Ascending aorta (tissue), 2 donors: ENCODE results near the gene SDHA. TPM values are rescaled to one million over a fixed set of nuclear protein-coding genes. Genes with fewer than 3 reads are reported as not detected.

Experiments
- DNase-seq, 2 donors: peaks; one replicate each; pipeline ENCODE4 v3.0.0-alpha.2; 2019; ENCODE audit warnings: low spot score in 2 of 2
- H3K27ac ChIP-seq, 2 donors: fragments of 200-600 bp; sonication (generic); one replicate each; pipeline ENCODE4 v1.5.1; 2016 to 2017; ENCODE audit warnings: mild to moderate bottlenecking in 1 of 2
- H3K27me3 ChIP-seq: fragments of 200-600 bp; sonication (generic); one replicate; pipeline ENCODE4 v1.5.1; 2017
- H3K36me3 ChIP-seq, 2 donors: fragments of 200-600 bp; sonication (generic); one replicate each; pipeline ENCODE4 v1.5.1; 2016
- H3K4me1 ChIP-seq, 2 donors: fragments of 200-600 bp; sonication (generic); one replicate each; pipeline ENCODE4 v1.5.1; 2016 to 2017; ENCODE audit warnings: mild to moderate bottlenecking in 1 of 2
- H3K4me3 ChIP-seq, 2 donors: fragments of 200-600 bp; sonication (generic); one replicate each; pipeline ENCODE4 v1.5.1; 2016 to 2017; ENCODE audit warnings: mild to moderate bottlenecking in 1 of 2
- H3K9me3 ChIP-seq, 2 donors: fragments of 200-600 bp; sonication (generic); one replicate each; pipeline ENCODE4 v1.5.1; 2016
- intact Hi-C: fragments of 100-400 bp; cut with DNase I; formaldehyde crosslinking; loops from one replicate; pipeline ENCODE4 v1.15.1; 2023
- total RNA-seq: library from RNA; depleted of rRNA; stranded (reverse); fragments of >200 nt; gene quantifications from one replicate; pipeline ENCODE4 v1.1.0, GENCODE V29; 2016
- TF ChIP-seq, protein P1 (sequence below), 3 experiments: fragments of 200-600 bp in 2 of 3; fragments of 450-650 bp in 1 of 3; sonication (generic) in 2 of 3; IDR thresholded peaks; one replicate each; pipeline ENCODE4 v1.5.1; 2016 to 2019; ENCODE audit warnings: antibody characterized with exemption in 3 of 3, mild to moderate bottlenecking in 1 of 3, moderate library complexity in 1 of 3

The SDHA gene
- total RNA-seq, 1 donor from 2014 or later, result 41.1 TPM

DNA sequence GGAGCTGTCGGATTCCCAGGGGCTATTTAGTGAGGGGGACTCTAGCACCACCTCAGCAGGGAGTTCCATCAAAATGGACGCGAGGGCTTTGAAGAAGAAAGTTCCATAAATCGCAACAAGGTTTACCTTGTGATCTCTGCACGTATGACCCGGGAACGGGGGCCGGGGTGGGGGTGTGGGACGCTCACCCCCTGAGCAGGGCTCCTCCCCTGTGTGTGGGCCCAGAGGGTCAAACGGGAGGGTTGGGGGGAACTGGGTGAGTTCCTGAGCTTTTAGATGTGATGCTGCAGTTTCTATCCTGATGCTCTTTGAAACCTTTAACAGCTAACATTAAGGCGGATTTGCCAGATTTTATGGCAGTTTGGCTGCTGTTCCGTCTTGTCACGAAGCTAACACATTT lies 45.7 kb upstream of the SDHA start:
- Histone ChIP-seq H3K4me3 (no peak overlapping the region), H3K4me1 (no peaks in the 10 kb centered on the region), H3K9me3 (no peaks in the 10 kb centered on the region), H3K27ac (no peak overlapping the region), H3K36me3 (no peaks in the 10 kb centered on the region), H3K27me3 (no peaks in the 10 kb centered on the region)
- intact Hi-C loops, result no loop called here
- peak in 1 of 2 donors; percentile 52 for DNase-seq
- TF ChIP-seq, protein P1, sequence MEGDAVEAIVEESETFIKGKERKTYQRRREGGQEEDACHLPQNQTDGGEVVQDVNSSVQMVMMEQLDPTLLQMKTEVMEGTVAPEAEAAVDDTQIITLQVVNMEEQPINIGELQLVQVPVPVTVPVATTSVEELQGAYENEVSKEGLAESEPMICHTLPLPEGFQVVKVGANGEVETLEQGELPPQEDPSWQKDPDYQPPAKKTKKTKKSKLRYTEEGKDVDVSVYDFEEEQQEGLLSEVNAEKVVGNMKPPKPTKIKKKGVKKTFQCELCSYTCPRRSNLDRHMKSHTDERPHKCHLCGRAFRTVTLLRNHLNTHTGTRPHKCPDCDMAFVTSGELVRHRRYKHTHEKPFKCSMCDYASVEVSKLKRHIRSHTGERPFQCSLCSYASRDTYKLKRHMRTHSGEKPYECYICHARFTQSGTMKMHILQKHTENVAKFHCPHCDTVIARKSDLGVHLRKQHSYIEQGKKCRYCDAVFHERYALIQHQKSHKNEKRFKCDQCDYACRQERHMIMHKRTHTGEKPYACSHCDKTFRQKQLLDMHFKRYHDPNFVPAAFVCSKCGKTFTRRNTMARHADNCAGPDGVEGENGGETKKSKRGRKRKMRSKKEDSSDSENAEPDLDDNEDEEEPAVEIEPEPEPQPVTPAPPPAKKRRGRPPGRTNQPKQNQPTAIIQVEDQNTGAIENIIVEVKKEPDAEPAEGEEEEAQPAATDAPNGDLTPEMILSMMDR (IDR thresholded peaks at IDR 0.05), result no peak

DNA sequence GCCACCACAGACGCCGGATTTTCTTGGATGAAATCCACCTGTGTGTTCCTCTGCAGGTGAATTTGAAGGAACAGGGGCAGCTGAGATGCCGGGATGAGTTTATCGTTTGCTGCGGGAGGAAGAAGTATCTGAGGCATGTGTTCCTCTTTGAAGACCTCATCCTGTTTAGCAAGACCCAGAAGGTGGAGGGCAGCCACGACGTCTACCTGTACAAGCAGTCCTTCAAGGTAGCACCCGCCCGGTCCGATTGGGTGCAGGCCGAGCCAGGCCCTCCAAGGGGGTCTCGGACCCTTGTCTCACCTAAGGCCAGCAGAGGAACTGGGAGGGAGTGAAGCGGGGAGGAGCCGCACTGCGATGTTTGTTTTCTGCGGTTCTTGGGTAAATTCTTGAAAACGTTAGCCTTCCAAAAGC lies 45.3 kb upstream of the SDHA start:
- intact Hi-C loops, result no loop called here
- Histone ChIP-seq H3K27me3 (no peaks in the 10 kb centered on the region), H3K36me3 (no peaks in the 10 kb centered on the region), H3K4me3 (no peak overlapping the region), H3K27ac (no peak overlapping the region), H3K4me1 (no peaks in the 10 kb centered on the region), H3K9me3 (no peaks in the 10 kb centered on the region)
- DNase-seq, result peak in 1 of 2 donors; percentile 39
- TF ChIP-seq, protein P1 (IDR thresholded peaks at IDR 0.05), result no peak

DNA sequence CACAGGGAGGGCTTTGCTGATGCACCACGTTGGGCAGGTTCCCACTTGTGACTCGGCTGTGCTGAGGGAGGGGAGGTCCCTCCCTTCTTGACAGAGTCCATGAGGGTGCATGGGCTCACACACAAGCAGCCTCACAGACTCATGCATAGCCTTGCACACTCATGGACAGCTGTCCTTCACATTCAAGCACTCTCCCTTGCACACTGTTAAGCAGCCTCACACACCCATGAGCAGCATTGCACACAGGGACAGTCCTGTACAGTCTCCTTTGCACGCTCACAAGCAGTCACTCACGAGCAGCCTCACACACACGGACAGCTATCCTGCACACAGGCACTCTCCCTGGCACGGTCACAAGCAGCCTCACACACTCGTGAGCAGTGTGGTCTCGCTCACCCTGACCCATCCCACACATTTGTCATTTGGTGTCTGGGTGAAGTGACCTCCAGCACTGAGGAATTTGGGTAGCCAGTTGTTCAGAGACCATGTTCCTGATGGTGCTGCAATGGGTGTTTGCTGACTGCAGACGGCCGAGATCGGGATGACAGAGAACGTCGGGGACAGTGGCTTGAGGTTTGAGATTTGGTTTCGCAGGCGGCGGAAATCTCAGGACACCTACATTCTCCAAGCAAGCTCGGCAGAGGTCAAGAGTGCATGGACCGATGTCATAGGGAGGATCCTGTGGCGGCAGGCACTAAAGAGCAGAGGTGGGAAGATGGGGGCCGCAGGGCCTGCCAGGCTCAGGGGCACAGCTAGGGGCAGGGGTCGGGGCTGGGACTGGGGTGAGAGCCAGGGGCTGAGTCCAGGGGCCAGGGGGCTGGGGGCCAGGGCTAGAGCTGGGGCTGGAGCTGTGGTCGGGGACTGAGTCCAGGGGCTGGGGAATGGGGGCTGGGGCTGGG lies 44.5 kb upstream of the SDHA start:
- Histone ChIP-seq H3K4me1 (no peaks in the 10 kb centered on the region), H3K9me3 (no peaks in the 10 kb centered on the region), H3K27me3 (no peaks in the 10 kb centered on the region), H3K4me3 (no peak overlapping the region), H3K27ac (no peak overlapping the region), H3K36me3 (no peaks in the 10 kb centered on the region)
- intact Hi-C loops, result no loop called here
- DNase-seq, result no peak
- TF ChIP-seq, protein P1 (IDR thresholded peaks at IDR 0.05), result no peak

DNA sequence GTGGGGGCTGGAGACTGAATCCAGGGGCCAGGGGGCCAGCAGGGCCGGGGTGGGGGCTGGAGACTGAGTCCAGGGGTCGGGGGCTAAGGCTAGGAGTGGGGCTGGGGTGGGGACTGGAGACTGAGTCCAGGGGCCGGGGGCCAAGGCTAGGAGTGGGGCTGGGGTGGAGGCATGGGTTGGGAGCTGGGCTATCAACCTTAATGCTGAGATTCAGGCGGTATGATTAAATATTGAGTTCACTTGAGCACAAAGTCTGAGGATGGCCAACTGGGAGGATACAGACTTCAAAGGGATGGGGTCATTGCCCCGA lies 43.9 kb upstream of the SDHA start:
- no peaks in the 10 kb centered on the region for H3K27me3 ChIP-seq
- no peaks in the 10 kb centered on the region for H3K4me1 ChIP-seq
- TF ChIP-seq, protein P1 (IDR thresholded peaks at IDR 0.05), result no peak
- H3K27ac ChIP-seq, result no peak overlapping the region
- H3K36me3 ChIP-seq, result no peaks in the 10 kb centered on the region
- DNase-seq, result no peak
- H3K9me3 ChIP-seq, result no peaks in the 10 kb centered on the region
- intact Hi-C loops, result no loop called here
- no peak overlapping the region for H3K4me3 ChIP-seq

DNA sequence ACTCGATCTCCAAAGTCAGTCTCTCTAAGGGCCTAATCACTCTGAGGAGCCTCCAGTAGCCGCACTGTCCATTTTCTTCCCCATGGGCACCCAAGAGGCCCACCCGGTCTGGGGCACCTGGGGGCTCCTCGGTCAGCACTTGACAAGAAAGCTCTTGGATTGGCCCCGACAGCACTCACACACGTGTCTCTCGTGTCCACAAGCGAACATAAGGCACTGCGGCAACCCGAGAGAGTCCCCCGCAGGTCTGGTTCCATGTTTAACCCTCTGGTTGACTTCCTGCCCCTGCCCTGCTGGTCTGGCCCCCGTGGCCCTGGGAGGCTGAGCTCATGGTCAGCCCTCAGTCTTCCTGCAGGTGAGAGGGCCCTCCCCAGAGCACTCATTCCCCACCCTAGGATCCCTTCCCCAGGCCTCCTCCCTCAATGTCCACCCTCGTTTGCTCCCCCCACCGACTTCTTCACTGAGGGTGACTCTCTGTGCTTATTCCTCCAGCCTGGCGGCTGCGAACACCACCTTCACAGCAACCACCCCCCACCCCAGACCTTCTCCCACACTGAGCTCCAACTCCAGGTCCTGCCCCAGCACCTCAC lies 43.1 kb upstream of the SDHA start:
- DNase-seq, result no peak
- Histone ChIP-seq H3K27ac (no peak overlapping the region), H3K9me3 (no peaks in the 10 kb centered on the region), H3K4me1 (no peaks in the 10 kb centered on the region), H3K27me3 (no peaks in the 10 kb centered on the region), H3K4me3 (no peak overlapping the region), H3K36me3 (no peaks in the 10 kb centered on the region)
- intact Hi-C loops, result no loop called here
- TF ChIP-seq, protein P1 (IDR thresholded peaks at IDR 0.05), result no peak
